ENCODE data around the gene MDGA2.
"Not testable (repeated sequence)": the region's sequence is repeated elsewhere in the genome, so short reads cannot be mapped to it uniquely, and the experiment has no call there.

The MDGA2 gene

DNA sequence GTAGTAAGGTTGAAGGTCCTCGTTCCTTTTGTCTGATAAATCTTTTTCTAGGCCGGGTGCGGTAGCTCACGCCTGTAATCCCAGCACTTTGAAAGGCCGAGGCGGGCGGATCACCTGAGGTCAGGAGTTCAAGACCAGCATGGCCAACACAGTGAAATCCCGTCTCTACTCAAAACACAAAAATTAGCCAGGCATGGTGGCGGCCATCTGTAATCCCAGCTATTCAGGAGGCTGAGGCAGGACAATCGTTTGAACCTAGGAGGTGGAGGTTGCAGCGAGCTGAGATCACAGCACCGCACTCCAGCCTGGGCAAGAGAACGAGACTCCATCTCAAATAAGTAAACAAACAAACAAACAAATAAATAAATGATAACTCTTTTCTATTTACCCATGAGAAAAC lies 51.3 kb downstream of the MDGA2 start:
- not testable (repeated sequence) for H3K4me3 ChIP-seq (ENCODE audit: low read depth, low read length)

GRCh38 chr14:47619392-47619791 lies 56.0 kb downstream of the MDGA2 start:
- H3K4me3 ChIP-seq (ENCODE audit: low read depth, low read length), result no peak overlapping the region

DNA sequence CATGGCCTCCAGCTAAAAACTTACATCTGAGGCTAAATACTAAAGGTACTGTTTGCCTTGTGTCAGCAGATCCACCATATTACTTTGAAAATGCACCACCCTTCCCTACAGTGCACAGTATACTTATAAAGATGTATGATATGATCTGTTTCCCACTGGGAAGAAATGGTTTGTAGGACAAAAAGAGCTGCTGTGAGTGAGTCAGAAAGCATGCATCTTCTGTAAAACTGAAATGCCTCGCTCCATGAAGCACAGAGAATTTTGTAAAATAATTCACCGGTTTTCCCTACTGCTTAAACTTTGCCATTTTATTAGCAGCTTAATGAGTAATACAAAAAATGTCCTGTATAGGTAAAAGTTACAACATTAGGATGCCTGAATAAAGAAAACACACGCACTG lies 68.8 kb downstream of the MDGA2 start:
- H3K4me3 ChIP-seq (ENCODE audit: low read depth, low read length), result no peak overlapping the region

DNA sequence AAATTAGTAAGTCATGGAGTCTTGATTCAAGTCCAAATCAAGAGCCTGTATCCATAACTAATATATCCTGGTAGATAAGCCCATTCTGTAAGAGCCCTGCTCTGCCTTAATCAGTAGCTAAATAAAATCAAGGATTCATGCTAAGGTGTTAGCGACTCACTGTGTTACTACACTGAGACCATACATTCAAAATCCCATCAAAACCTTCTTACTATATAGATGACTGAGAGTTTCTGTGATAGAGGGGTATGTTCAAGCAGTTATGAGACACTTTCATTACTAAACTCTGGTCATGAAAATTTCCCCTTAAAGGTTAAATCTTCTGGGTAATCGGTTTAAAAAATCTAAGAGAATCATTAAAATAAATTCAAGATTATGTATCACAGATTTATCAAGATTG lies 78.5 kb downstream of the MDGA2 start:
- no peak overlapping the region for H3K4me3 ChIP-seq (ENCODE audit: low read depth, low read length)

GRCh38 chr14:47596232-47596631 lies 79.2 kb downstream of the MDGA2 start:
- H3K4me3 ChIP-seq (ENCODE audit: low read depth, low read length), result no peak overlapping the region

GRCh38 chr14:47595552-47595951 lies 79.9 kb downstream of the MDGA2 start:
- H3K4me3 ChIP-seq (ENCODE audit: low read depth, low read length), result no peak overlapping the region

DNA sequence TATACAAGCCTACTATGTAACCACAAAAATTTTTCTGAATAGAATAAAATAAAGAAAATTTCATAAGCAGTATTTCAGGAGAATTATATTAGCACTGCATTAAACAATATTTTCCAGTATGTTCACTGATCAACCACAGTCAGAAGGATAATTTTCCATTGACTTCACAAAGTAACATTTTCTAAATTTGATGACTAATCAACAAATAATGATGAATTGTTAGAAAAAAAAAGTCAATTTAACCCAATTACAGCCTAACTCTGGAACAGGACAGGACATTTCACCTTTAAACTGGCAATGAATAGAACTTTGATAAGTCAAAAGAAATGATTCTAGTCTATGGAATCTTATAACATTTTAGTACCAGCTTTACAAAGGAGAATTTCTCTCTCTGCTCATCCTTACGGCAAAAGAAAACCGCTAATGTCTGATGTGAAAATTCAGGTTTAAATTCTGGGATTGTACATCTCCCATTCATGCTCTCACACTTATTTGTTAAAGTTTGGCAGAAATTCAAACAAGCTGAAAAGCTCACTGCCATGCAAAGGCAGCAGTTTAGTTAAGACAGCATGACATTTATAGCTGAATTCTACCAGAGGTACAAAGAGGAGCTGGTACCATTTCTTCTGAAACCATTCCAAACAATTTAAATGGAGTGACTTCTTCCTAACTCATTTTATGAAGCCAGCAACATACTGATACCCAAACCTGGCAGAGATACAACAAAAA lies 84.5 kb downstream of the MDGA2 start:
- H3K4me3 ChIP-seq (ENCODE audit: low read depth, low read length), result no peak overlapping the region

GRCh38 chr14:47585447-47585846 lies 90.0 kb downstream of the MDGA2 start:
- no peak overlapping the region for H3K4me3 ChIP-seq (ENCODE audit: low read depth, low read length)

- H3K4me3 ChIP-seq (ENCODE audit: low read depth, low read length), result no peak overlapping the region
Measured at GRCh38 chr14:47567273-47567672, 108.1 kb downstream of the MDGA2 start.

GRCh38 chr14:47557894-47558293 lies 117.5 kb downstream of the MDGA2 start:
- H3K4me3 ChIP-seq (ENCODE audit: low read depth, low read length), result no peak overlapping the region

GRCh38 chr14:47555333-47555732 lies 120.1 kb downstream of the MDGA2 start:
- H3K4me3 ChIP-seq (ENCODE audit: low read depth, low read length), result no peak overlapping the region

- H3K4me3 ChIP-seq (ENCODE audit: low read depth, low read length), result no peak overlapping the region
Measured at GRCh38 chr14:47549886-47550285, 125.5 kb downstream of the MDGA2 start.

GRCh38 chr14:47543459-47543858 lies 131.9 kb downstream of the MDGA2 start:
- H3K4me3 ChIP-seq (ENCODE audit: low read depth, low read length), result no peak overlapping the region

DNA sequence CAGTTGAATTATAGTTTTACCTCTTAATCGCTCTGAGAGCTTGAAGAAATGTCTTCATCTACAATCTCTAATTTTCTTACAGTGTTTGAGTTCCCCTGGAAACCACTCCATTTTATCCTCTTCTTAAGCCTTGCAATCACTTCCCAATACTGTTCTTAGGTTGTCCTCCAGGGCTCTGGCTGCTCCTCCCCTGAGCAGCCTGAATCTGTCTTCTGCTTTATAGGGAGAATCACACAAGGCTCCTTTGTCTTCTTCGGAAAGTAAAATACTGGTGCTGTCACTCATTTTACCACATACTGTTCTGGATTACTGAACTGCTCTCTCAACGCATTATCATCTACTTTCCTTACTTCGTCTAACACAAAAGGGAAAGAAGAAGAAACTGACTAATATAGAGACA lies 133.7 kb downstream of the MDGA2 start:
- H3K4me3 ChIP-seq (ENCODE audit: low read depth, low read length), result no peak overlapping the region

DNA sequence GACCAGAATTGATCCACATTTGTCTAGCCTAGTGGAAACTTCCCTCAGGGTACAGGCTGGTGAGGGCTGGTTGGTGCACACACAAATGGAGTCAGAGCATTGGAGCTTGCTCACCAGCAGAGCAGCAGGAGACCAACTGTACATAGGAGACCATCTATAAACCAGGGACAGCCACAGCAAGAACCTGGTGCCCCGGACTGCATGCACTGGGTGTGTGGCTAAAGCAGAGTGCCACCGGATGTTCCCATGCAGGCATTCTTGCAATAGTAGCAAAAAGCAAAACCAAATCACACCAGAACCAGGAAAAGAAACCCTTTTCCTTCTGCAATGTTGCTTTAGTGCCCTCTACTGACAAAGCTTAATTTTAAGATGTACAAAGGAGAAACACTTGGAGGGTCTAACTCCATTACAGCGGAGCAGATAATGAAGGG lies 136.4 kb downstream of the MDGA2 start:
- H3K4me3 ChIP-seq (ENCODE audit: low read depth, low read length), result no peak overlapping the region

DNA sequence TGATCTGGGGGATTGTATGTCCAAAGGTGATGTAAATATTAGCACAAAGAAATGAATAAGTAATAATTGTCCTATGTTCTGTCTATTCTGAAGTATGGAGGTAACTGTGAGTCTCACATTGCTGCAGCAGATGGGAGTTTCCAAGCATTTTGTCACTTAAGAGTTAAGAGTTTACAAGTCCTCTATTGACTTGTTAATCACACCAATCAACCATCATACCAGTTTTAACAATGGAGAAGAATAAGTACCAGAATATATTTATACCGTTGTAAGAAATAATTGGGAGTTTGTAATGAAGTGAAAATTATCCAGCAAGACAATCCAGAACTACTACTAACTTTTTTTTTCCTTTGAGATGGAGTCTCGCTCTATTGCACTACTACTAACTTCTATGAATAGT lies 139.1 kb downstream of the MDGA2 start:
- no peak overlapping the region for H3K4me3 ChIP-seq (ENCODE audit: low read depth, low read length)

GRCh38 chr14:47526591-47527244 lies 148.7 kb downstream of the MDGA2 start:
- no peak overlapping the region for H3K4me3 ChIP-seq (ENCODE audit: low read depth, low read length)

GRCh38 chr14:47524524-47524923 lies 150.9 kb downstream of the MDGA2 start:
- H3K4me3 ChIP-seq (ENCODE audit: low read depth, low read length), result no peak overlapping the region

- H3K4me3 ChIP-seq (ENCODE audit: low read depth, low read length), result no peak overlapping the region
Measured at GRCh38 chr14:47520382-47520781, 155.0 kb downstream of the MDGA2 start.

DNA sequence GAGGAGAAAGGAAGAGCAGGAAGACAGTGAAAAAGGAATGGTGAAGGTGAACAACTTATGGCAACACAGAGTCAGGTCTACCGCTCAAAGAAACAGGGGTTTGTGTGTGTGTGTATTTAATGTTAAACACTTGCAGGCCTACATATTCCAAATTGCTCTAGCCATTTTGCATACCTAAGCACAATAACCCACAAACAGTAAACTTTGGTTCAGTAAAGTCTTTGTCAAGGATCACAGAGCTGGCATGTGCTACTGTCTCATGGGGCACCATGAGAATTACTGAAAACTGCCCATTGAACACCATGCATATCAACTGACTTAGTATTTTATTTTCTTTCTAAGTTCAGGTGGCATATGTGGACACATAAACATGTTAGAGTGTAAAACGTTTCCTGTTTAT lies 163.6 kb downstream of the MDGA2 start:
- H3K4me3 ChIP-seq (ENCODE audit: low read depth, low read length), result no peak overlapping the region

DNA sequence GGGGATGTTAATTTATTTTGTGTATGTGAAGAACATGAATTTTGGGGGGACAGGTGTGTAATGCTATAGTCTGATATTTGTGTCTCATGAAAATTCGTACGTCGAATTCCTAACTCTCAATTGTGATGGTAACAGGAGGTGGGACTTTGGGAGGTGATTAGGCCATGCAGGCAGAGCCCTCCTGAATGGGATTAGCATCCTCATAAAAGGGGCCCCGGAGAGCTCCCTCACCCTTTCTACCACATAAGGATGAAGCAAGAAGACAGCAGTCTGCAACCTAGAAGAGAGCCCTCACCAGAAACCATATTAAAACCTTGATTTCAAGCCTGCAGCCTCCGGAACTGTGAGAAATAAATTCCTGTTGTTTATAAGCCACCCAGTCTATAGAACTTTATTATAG lies 165.4 kb downstream of the MDGA2 start:
- H3K4me3 ChIP-seq (ENCODE audit: low read depth, low read length), result no peak overlapping the region

- H3K4me3 ChIP-seq (ENCODE audit: low read depth, low read length), result no peak overlapping the region
Measured at GRCh38 chr14:47507861-47508260, 167.5 kb downstream of the MDGA2 start.

- no peak overlapping the region for H3K4me3 ChIP-seq (ENCODE audit: low read depth, low read length)
Measured at GRCh38 chr14:47500369-47500768, 175.0 kb downstream of the MDGA2 start.
